Gastroesophageal sphincter (tissue), 4 donors: ENCODE data around the gene ATRAID. TPM values are rescaled to one million over a fixed set of nuclear protein-coding genes. Genes with fewer than 3 reads are reported as not detected.

Source experiments
- ATAC-seq: fragments of 150-250 bp; one replicate; pipeline ENCODE4 v1.9.1; 2016; ENCODE audit warnings: mild to moderate bottlenecking, moderate library complexity
- H3K27ac ChIP-seq, 4 donors: fragments of 200-600 bp; sonication (generic) in 3 of 4; 1 replicate in 3 of 4; 2 replicates in 1 of 4; pipeline ENCODE4 v1.5.1; 2016 to 2019
- H3K27me3 ChIP-seq: fragments of 200-600 bp; sonication (generic); one replicate; pipeline ENCODE4 v1.5.1; 2019
- H3K36me3 ChIP-seq, 2 donors: fragments of 200-600 bp; sonication (generic); one replicate each; pipeline ENCODE4 v1.5.1; 2019; ENCODE audit warnings: control low read depth in 1 of 2
- H3K4me1 ChIP-seq, 3 donors: fragments of 200-600 bp; sonication (generic); 1 replicate in 2 of 3; 2 replicates in 1 of 3; pipeline ENCODE4 v1.5.1; 2016 to 2019; ENCODE audit warnings: control low read depth in 2 of 3
- H3K4me3 ChIP-seq, 2 donors: fragments of 200-600 bp; sonication (generic); one replicate each; pipeline ENCODE4 v1.5.1; 2019; ENCODE audit warnings: mild to moderate bottlenecking in 1 of 2, moderate library complexity in 1 of 2
- H3K9me3 ChIP-seq, 3 donors: fragments of 200-600 bp; sonication (generic); one replicate each; pipeline ENCODE4 v1.5.1; 2017 to 2019; ENCODE audit warnings: control low read depth in 2 of 3
- CTCF ChIP-seq, 4 experiments: fragments of 200-600 bp in 2 of 4; fragments of 450-650 bp in 2 of 4; sonication (generic) in 1 of 4; IDR thresholded peaks; one replicate each; pipeline ENCODE4 v1.5.1; 2017 to 2019; ENCODE audit warnings: antibody characterized with exemption in 4 of 4, mild to moderate bottlenecking in 2 of 4, moderate library complexity in 2 of 4
- EP300 ChIP-seq: sonication (generic); formaldehyde crosslinking; IDR thresholded peaks from one replicate; pipeline ENCODE4 v1.6.1; 2017; ENCODE audit warnings: antibody characterized with exemption, mild to moderate bottlenecking
- POLR2A ChIP-seq, 2 donors: fragments of 450-650 bp; IDR thresholded peaks; one replicate each; pipeline ENCODE4 v1.6.1; 2017; ENCODE audit warnings: antibody characterized with exemption in 2 of 2, mild to moderate bottlenecking in 2 of 2, moderate library complexity in 1 of 2
- POLR2AphosphoS5 ChIP-seq: sonication (generic); formaldehyde crosslinking; IDR thresholded peaks from one replicate; pipeline ENCODE4 v1.6.1; 2017; ENCODE audit warnings: antibody characterized with exemption
- WGBS, 2 donors: methylation state at CpG; one replicate each; pipeline ENCODE4 v1.1.5; 2018; ENCODE audit warnings: low coverage in 1 of 2; 5-methylcytosine and 5-hydroxymethylcytosine counted together
- total RNA-seq, 4 donors: library from RNA; depleted of rRNA; stranded (reverse); fragments of >200 nt; gene quantifications; one replicate each; pipeline ENCODE4 v1.1.0, GENCODE V29; 2016

ATRAID gene
- total RNA-seq, 4 donors from 2014 or later, result 124 to 147 (median 129) TPM

GRCh38 chr2:27256855-27257454 is 45.1 kb downstream of the ATRAID start:
- H3K4me1 ChIP-seq, result peaks cover 0 to 6% (median 3%) of the 10 kb centered on the region in 3 donors
- H3K27ac ChIP-seq, result no peak overlapping the region
- H3K36me3 ChIP-seq, result no peaks in the 10 kb centered on the region
- WGBS, 2 donors, result 60 to 86% methylated on average over 1 to 2 of the region's 7 CpGs
- no peak overlapping the region for H3K4me3 ChIP-seq
- no peaks in the 10 kb centered on the region for H3K9me3 ChIP-seq
- H3K27me3 ChIP-seq, result peaks cover 96% of the 10 kb centered on the region
- TF ChIP-seq POLR2AphosphoS5 (no peak), EP300 (no peak), CTCF (IDR thresholded peaks at IDR 0.05) (no peak), POLR2A (IDR thresholded peaks at IDR 0.05) (no peak)
- no peak for ATAC-seq

GRCh38 chr2:27258051-27258450 is 46.2 kb downstream of the ATRAID start:
- Histone ChIP-seq H3K4me3 (no peak overlapping the region), H3K4me1 (peaks cover 0 to 17% (median 14%) of the 10 kb centered on the region in 3 donors), H3K27ac (no peak overlapping the region), H3K36me3 (no peaks in the 10 kb centered on the region), H3K9me3 (no peaks in the 10 kb centered on the region), H3K27me3 (peaks cover 96% of the 10 kb centered on the region)
- no peak for ATAC-seq
- no peak for TF ChIP-seq EP300
- no peak for TF ChIP-seq CTCF (IDR thresholded peaks at IDR 0.05)
- TF ChIP-seq POLR2AphosphoS5, result no peak
- TF ChIP-seq POLR2A (IDR thresholded peaks at IDR 0.05), result no peak
- 65 to 100% methylated on average over 1 to 2 of the region's 8 CpGs for WGBS, 2 donors

- Histone ChIP-seq H3K36me3 (no peaks in the 10 kb centered on the region), H3K4me1 (peaks cover 0 to 42% (median 34%) of the 10 kb centered on the region in 3 donors), H3K27me3 (peaks cover 100% of the 10 kb centered on the region), H3K27ac (no peak overlapping the region), H3K9me3 (no peaks in the 10 kb centered on the region), H3K4me3 (peak overlapping the region in 1 of 2 donors; percentile 55)
- ATAC-seq, result no peak
- WGBS, 2 donors, result 53 to 88% methylated on average over 2 to 5 of the region's 11 CpGs
- TF ChIP-seq EP300 (no peak), CTCF (IDR thresholded peaks at IDR 0.05) (no peak), POLR2A (IDR thresholded peaks at IDR 0.05) (no peak), POLR2AphosphoS5 (no peak)
Observed at GRCh38 chr2:27261241-27261925, 49.5 kb downstream of the ATRAID start.

GRCh38 chr2:27261926-27262298 is 50.1 kb downstream of the ATRAID start:
- Histone ChIP-seq H3K4me3 (peak overlapping the region in 1 of 2 donors; percentile 55), H3K27ac (no peak overlapping the region), H3K36me3 (no peaks in the 10 kb centered on the region), H3K4me1 (peaks cover 0 to 42% (median 34%) of the 10 kb centered on the region in 3 donors), H3K27me3 (peaks cover 100% of the 10 kb centered on the region), H3K9me3 (no peaks in the 10 kb centered on the region)
- TF ChIP-seq CTCF (IDR thresholded peaks at IDR 0.05), result no peak
- TF ChIP-seq POLR2A (IDR thresholded peaks at IDR 0.05), result no peak
- no peak for TF ChIP-seq EP300
- no peak for TF ChIP-seq POLR2AphosphoS5
- no CpG with 5 or more reads among the region's 40 CpGs for WGBS, 2 donors
- ATAC-seq, result no peak
